Measurements from ENCODE around the gene NAT16. TPM values are rescaled to one million over a fixed set of nuclear protein-coding genes. Genes with fewer than 3 reads are reported as not detected.

Gene NAT16
- total RNA-seq, 1 experiment from 2014 or later, result not detected

DNA sequence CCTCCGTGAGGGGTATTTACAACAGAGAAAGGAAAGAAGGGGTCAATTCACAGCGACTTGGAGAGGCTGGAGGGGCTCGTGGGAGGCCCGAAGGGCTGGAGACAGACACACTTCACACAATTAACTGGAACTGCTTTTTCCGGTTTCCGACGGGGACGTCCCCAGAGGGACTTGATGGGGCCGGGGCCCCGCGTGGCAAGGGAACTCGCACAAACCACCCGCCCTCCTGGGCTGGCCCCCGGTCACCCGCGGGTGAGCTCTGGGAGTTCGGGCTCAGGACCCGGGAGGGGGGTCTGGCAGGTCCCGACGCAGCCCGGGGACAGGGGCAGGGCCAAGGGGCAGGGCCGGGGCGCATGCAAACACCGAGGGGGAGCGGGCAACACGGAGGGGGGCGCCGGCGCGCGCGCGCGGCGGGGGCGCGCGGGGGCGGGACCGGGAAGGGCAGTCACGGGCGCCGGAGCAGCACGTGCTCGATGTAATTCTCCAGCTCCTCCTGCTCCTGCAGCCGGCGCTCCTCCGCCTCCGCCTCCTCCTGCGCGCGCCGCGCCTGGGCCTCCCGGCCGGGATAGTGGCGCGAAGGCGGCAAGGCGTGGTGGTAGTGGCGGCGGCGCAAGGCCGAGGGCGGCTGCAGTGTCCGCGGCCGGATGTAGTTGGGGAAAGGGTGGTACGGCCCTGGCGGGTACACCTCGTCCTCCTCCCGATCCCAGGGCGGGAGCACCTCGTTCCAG lies 17.4 kb downstream of the NAT16 start:
- peak overlapping the region; percentile 89 for H3K9ac ChIP-seq (ENCODE audit: low read length)
- H3K27ac ChIP-seq (ENCODE audit: low read length), result peak overlapping the region; percentile 89
- peaks cover 30% of the 10 kb centered on the region for H4K20me1 ChIP-seq (ENCODE audit: insufficient read depth, low read depth, low read length)
- peak; percentile 94 for DNase-seq
- H3K9me3 ChIP-seq (ENCODE audit: low read length), result no peaks in the 10 kb centered on the region
- H3K4me3 ChIP-seq (ENCODE audit: low read length), result peak overlapping the region; percentile 76
- peaks cover 33% of the 10 kb centered on the region for H3K4me1 ChIP-seq (ENCODE audit: low read length)
- H3K36me3 ChIP-seq (ENCODE audit: insufficient read depth, low read length), result no peaks in the 10 kb centered on the region
- H3K27me3 ChIP-seq (ENCODE audit: low read length), result no peaks in the 10 kb centered on the region
- 0 out of 2 replicates have a peak, but pooled peaks cover 5% of the 10 kb centered on the region for H3K79me2 ChIP-seq (ENCODE audit: low read length)
- peak overlapping the region; percentile 78 for H3K4me2 ChIP-seq (ENCODE audit: low read depth, low read length, poor library complexity, severe bottlenecking)
- H2AFZ ChIP-seq (ENCODE audit: low read length), result peak overlapping the region; percentile 59; the same call in 1 of the 2 replicates
- H3K9me2 ChIP-seq (replicated peaks; ENCODE audit: insufficient read depth, low read length), result no peaks in the 10 kb centered on the region

DNA sequence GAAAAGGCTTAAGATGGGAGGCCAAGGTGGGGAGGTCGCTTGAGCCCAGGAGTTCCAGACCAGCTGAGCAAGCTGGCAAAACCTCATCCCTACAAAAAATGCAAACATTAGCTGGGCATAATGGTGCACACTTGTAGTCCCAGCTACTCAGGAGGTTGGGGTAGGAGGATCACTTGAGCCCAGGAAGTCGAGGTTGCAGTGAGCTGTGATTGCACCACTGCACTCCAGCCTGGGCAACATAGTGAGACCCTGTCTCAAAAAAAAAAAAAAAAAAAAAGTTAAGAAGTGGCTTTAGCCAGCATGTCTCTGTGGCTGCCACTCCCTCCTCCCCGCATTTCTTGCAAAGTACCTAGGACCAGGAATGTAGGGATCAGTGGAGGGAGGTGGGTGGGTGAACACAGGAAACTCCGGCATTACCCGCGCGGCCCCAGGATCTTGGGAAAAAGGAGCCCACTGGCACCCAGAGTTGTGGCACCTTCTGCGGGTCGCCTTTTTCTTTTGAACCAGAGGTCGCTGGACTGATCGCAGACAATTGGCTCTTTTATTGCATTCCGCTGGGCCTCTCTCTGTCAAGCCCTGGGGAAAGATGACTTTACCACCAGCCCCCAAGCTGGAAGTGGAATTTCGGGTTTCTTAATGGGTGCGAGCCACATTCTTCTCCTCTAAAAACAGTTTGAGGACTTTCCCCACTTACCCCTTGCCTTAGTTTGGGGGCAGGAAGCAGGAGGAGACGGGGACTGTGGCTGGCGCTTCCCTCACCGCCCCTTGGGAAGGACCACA lies 18.2 kb downstream of the NAT16 start:
- Histone ChIP-seq H3K79me2 (ENCODE audit: low read length) (0 out of 2 replicates have a peak, but pooled peaks cover 5% of the 10 kb centered on the region), H3K27ac (ENCODE audit: low read length) (peak overlapping the region; percentile 89), H4K20me1 (ENCODE audit: insufficient read depth, low read depth, low read length) (peaks cover 22% of the 10 kb centered on the region), H3K4me3 (ENCODE audit: low read length) (peak overlapping the region; percentile 76), H3K4me1 (ENCODE audit: low read length) (peaks cover 34% of the 10 kb centered on the region), H3K9me2 (replicated peaks; ENCODE audit: insufficient read depth, low read length) (no peaks in the 10 kb centered on the region), H3K4me2 (ENCODE audit: low read depth, low read length, poor library complexity, severe bottlenecking) (peak overlapping the region; percentile 78), H2AFZ (ENCODE audit: low read length) (no peak overlapping the region), H3K9ac (ENCODE audit: low read length) (peak overlapping the region; percentile 89), H3K9me3 (ENCODE audit: low read length) (no peaks in the 10 kb centered on the region), H3K27me3 (ENCODE audit: low read length) (no peaks in the 10 kb centered on the region), H3K36me3 (ENCODE audit: insufficient read depth, low read length) (peaks cover 3% of the 10 kb centered on the region; the same call in 1 of the 2 replicates)
- DNase-seq, result no peak

GRCh38 chr7:101160910-101161309 lies 19.2 kb downstream of the NAT16 start:
- Histone ChIP-seq H3K27ac (ENCODE audit: low read length) (no peak overlapping the region), H3K36me3 (ENCODE audit: insufficient read depth, low read length) (peaks cover 4% of the 10 kb centered on the region; the same call in 1 of the 2 replicates), H3K4me1 (ENCODE audit: low read length) (peaks cover 39% of the 10 kb centered on the region), H3K9ac (ENCODE audit: low read length) (no peak overlapping the region), H3K27me3 (ENCODE audit: low read length) (no peaks in the 10 kb centered on the region), H3K4me2 (ENCODE audit: low read depth, low read length, poor library complexity, severe bottlenecking) (no peak overlapping the region), H3K79me2 (ENCODE audit: low read length) (peaks cover 14% of the 10 kb centered on the region; the same call in 1 of the 2 replicates), H2AFZ (ENCODE audit: low read length) (no peak overlapping the region), H4K20me1 (ENCODE audit: insufficient read depth, low read depth, low read length) (peaks cover 18% of the 10 kb centered on the region), H3K9me3 (ENCODE audit: low read length) (no peaks in the 10 kb centered on the region), H3K9me2 (replicated peaks; ENCODE audit: insufficient read depth, low read length) (no peaks in the 10 kb centered on the region), H3K4me3 (ENCODE audit: low read length) (no peak overlapping the region)
- DNase-seq, result no peak

DNA sequence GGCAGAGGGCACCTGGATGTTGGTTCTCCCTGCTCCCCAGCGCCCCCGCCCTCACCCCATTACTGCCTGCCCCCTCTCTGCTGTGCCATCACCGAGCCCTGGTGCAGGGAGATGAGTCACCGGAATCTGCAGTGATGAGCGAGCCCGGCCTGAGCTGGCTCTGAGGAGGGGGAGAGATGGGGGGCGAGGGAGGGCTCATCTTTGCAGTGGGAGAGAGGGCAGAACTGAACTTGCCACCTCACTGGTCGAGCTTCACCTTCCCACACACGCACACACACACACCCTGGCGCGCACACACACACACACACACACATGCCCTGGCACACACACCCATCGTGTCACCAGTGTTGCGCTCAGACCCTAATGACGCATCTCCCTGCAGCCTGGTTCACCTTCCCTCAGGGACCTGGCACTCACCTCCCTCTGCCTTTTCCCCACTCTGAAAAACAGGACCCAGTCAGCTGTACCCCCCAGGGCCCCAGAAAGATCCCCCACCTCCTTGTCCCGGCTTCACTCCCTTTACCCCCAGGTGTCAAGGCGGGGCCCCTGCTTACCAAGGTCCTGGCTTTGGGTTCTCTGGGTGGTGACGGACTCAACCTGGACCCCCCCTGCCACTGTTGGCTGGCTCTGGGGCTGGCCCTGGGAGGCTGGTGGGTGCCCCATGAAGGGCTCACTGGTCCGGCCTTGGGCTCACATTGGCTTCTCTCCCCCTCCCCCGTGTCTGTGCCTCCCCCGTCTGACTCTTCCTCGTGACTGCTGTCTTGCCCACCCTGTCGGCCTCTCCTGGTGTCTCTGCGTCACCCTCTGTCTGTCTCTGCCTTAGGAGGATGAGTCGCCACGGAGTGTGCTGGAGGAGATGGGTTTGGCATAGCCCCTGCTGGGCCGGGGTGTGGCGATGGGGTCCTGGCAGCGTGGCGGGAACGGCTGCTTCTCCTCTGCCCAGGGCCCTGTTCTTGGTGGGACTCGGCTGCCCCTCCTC lies 20.1 kb downstream of the NAT16 start:
- no peak overlapping the region for H3K4me3 ChIP-seq (ENCODE audit: low read length)
- H3K27ac ChIP-seq (ENCODE audit: low read length), result no peak overlapping the region
- H3K9me2 ChIP-seq (replicated peaks; ENCODE audit: insufficient read depth, low read length), result no peaks in the 10 kb centered on the region
- H3K4me1 ChIP-seq (ENCODE audit: low read length), result peaks cover 39% of the 10 kb centered on the region
- peaks cover 12% of the 10 kb centered on the region for H4K20me1 ChIP-seq (ENCODE audit: insufficient read depth, low read depth, low read length)
- H3K9ac ChIP-seq (ENCODE audit: low read length), result no peak overlapping the region
- peaks cover 23% of the 10 kb centered on the region for H3K79me2 ChIP-seq (ENCODE audit: low read length)
- no peak for DNase-seq
- H2AFZ ChIP-seq (ENCODE audit: low read length), result no peak overlapping the region
- H3K36me3 ChIP-seq (ENCODE audit: insufficient read depth, low read length), result peaks cover 4% of the 10 kb centered on the region; the same call in 1 of the 2 replicates
- H3K4me2 ChIP-seq (ENCODE audit: low read depth, low read length, poor library complexity, severe bottlenecking), result no peak overlapping the region
- H3K9me3 ChIP-seq (ENCODE audit: low read length), result no peaks in the 10 kb centered on the region
- no peaks in the 10 kb centered on the region for H3K27me3 ChIP-seq (ENCODE audit: low read length)

DNA sequence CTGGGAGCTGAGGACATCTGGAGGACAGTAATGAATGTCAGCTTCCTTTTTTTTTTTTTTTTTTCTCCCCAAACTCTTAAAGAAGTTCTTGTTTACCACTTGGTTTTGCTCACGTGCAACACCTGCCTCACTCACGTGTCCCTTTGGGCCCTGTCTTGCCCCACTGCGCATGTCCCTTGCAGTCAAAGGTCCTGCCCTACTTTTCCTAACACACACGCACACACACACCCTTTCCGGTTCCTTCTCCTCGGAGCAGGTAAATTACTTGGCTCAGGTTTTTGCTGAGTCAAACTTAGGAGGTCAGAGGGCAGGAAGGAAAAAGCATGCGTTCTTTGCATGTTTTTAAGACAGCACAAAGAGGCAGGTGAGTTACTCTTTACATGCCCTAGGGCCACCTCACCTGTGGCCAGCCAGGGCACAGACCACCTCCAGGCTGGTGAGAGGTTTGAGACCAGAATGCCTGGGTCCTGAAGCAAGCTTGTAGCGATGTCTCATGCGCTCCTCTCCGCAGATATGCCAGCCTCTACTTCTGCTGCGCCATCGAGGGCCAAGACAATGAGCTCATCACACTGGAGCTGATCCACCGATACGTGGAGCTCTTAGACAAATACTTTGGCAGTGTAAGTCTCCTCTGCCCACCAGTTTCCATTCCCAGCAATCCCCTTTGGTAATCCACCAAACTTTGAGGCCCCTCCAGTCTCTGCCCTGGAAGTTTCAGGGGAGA lies 23.1 kb downstream of the NAT16 start:
- Histone ChIP-seq H3K79me2 (ENCODE audit: low read length) (peaks cover 24% of the 10 kb centered on the region), H3K27ac (ENCODE audit: low read length) (no peak overlapping the region), H3K9me2 (replicated peaks; ENCODE audit: insufficient read depth, low read length) (no peaks in the 10 kb centered on the region), H3K9me3 (ENCODE audit: low read length) (no peaks in the 10 kb centered on the region), H3K27me3 (ENCODE audit: low read length) (no peaks in the 10 kb centered on the region), H3K36me3 (ENCODE audit: insufficient read depth, low read length) (peaks cover 4% of the 10 kb centered on the region; the same call in 1 of the 2 replicates), H3K4me2 (ENCODE audit: low read depth, low read length, poor library complexity, severe bottlenecking) (no peak overlapping the region), H3K4me3 (ENCODE audit: low read length) (no peak overlapping the region), H3K9ac (ENCODE audit: low read length) (no peak overlapping the region), H4K20me1 (ENCODE audit: insufficient read depth, low read depth, low read length) (no peaks in the 10 kb centered on the region), H2AFZ (ENCODE audit: low read length) (no peak overlapping the region), H3K4me1 (ENCODE audit: low read length) (peaks cover 23% of the 10 kb centered on the region)
- no peak for DNase-seq

GRCh38 chr7:101156277-101156676 lies 23.8 kb downstream of the NAT16 start:
- H3K9me2 ChIP-seq (replicated peaks; ENCODE audit: insufficient read depth, low read length), result no peaks in the 10 kb centered on the region
- peaks cover 21% of the 10 kb centered on the region for H3K4me1 ChIP-seq (ENCODE audit: low read length)
- H3K4me3 ChIP-seq (ENCODE audit: low read length), result no peak overlapping the region
- H3K4me2 ChIP-seq (ENCODE audit: low read depth, low read length, poor library complexity, severe bottlenecking), result no peak overlapping the region
- H3K27me3 ChIP-seq (ENCODE audit: low read length), result no peaks in the 10 kb centered on the region
- H3K9ac ChIP-seq (ENCODE audit: low read length), result no peak overlapping the region
- no peak overlapping the region for H3K27ac ChIP-seq (ENCODE audit: low read length)
- H2AFZ ChIP-seq (ENCODE audit: low read length), result no peak overlapping the region
- DNase-seq, result no peak
- peaks cover 24% of the 10 kb centered on the region for H3K79me2 ChIP-seq (ENCODE audit: low read length)
- H4K20me1 ChIP-seq (ENCODE audit: insufficient read depth, low read depth, low read length), result no peaks in the 10 kb centered on the region
- no peaks in the 10 kb centered on the region for H3K9me3 ChIP-seq (ENCODE audit: low read length)
- H3K36me3 ChIP-seq (ENCODE audit: insufficient read depth, low read length), result peaks cover 4% of the 10 kb centered on the region; the same call in 1 of the 2 replicates

DNA sequence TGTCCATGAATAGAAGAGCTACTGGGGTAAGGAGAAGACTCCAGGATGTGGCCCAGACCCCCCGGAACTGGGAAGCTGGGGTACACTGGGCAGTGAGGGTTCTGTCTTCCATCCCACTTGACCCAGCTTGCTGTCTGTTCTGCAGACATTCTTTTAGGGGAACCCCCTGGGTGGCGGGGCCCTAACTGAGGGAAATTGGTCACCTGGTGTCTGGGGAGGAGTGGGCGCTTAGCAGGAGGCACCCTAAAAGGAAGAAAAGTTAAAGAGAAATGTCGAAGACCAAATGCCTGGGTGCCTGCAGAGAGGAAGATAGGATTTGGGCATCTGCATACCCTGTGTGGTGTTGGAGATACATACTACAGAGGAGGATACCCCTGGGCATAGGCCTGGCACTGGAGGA lies 24.8 kb downstream of the NAT16 start:
- no peaks in the 10 kb centered on the region for H4K20me1 ChIP-seq (ENCODE audit: insufficient read depth, low read depth, low read length)
- H3K79me2 ChIP-seq (ENCODE audit: low read length), result peaks cover 24% of the 10 kb centered on the region
- H3K4me3 ChIP-seq (ENCODE audit: low read length), result peak overlapping the region; percentile 84
- no peaks in the 10 kb centered on the region for H3K9me3 ChIP-seq (ENCODE audit: low read length)
- peaks cover 4% of the 10 kb centered on the region; the same call in 1 of the 2 replicates for H3K36me3 ChIP-seq (ENCODE audit: insufficient read depth, low read length)
- peak overlapping the region; percentile 63 for H3K27ac ChIP-seq (ENCODE audit: low read length)
- H3K9me2 ChIP-seq (replicated peaks; ENCODE audit: insufficient read depth, low read length), result no peaks in the 10 kb centered on the region
- H3K4me1 ChIP-seq (ENCODE audit: low read length), result peaks cover 21% of the 10 kb centered on the region
- no peaks in the 10 kb centered on the region for H3K27me3 ChIP-seq (ENCODE audit: low read length)
- DNase-seq, result no peak
- H3K4me2 ChIP-seq (ENCODE audit: low read depth, low read length, poor library complexity, severe bottlenecking), result peak overlapping the region; percentile 82
- no peak overlapping the region for H2AFZ ChIP-seq (ENCODE audit: low read length)
- peak overlapping the region; percentile 97 for H3K9ac ChIP-seq (ENCODE audit: low read length)

Data from Karpas-422 (cell line).